Measurements from ENCODE around the gene FKBP14. TPM values are rescaled to one million over a fixed set of nuclear protein-coding genes. Genes with fewer than 3 reads are reported as not detected.

FKBP14 gene
- total RNA-seq, 1 experiment from 2014 or later: 30.5 TPM

GRCh38 chr7:29975561-29975960, 50.9 kb downstream of the FKBP14 start:
- CTCF ChIA-PET: no interaction called here
- Mint-ChIP-seq H3K4me1 (ENCODE audit: low read depth, unreplicated experiment) (peaks cover 20% of the 10 kb centered on the region), H3K4me3 (ENCODE audit: low read depth, unreplicated experiment) (no peak overlapping the region), H3K27ac (ENCODE audit: unreplicated experiment) (no peak overlapping the region), H3K27me3 (ENCODE audit: unreplicated experiment) (no peaks in the 10 kb centered on the region), H3K36me3 (ENCODE audit: insufficient read depth, unreplicated experiment) (peaks cover 5% of the 10 kb centered on the region), H3K9me3 (ENCODE audit: low read depth, unreplicated experiment) (no peaks in the 10 kb centered on the region)
- intact Hi-C loops (cut with micrococcal nuclease; ENCODE audit: unreplicated experiment): no loop called here
- TF ChIP-seq CTCF (IDR thresholded peaks at IDR 0.05; ENCODE audit: unreplicated experiment): no peak
- no peak for DNase-seq
- BruUV-seq (replicated peaks): no TSS peak

- Mint-ChIP-seq H3K36me3 (ENCODE audit: insufficient read depth, unreplicated experiment) (peaks cover 5% of the 10 kb centered on the region), H3K27ac (ENCODE audit: unreplicated experiment) (no peak overlapping the region), H3K9me3 (ENCODE audit: low read depth, unreplicated experiment) (no peaks in the 10 kb centered on the region), H3K4me3 (ENCODE audit: low read depth, unreplicated experiment) (no peak overlapping the region), H3K4me1 (ENCODE audit: low read depth, unreplicated experiment) (peaks cover 22% of the 10 kb centered on the region), H3K27me3 (ENCODE audit: unreplicated experiment) (no peaks in the 10 kb centered on the region)
- no peak for TF ChIP-seq CTCF (IDR thresholded peaks at IDR 0.05; ENCODE audit: unreplicated experiment)
- no peak for DNase-seq
- CTCF ChIA-PET: no interaction called here
- BruUV-seq (replicated peaks): no TSS peak
- intact Hi-C loops (cut with micrococcal nuclease; ENCODE audit: unreplicated experiment): no loop called here
Observed at GRCh38 chr7:29974286-29974685, 52.2 kb downstream of the FKBP14 start.

GRCh38 chr7:29972315-29972669, 54.2 kb downstream of the FKBP14 start:
- no peak overlapping the region for H3K27ac Mint-ChIP-seq (ENCODE audit: unreplicated experiment)
- no peak for DNase-seq
- H3K4me3 Mint-ChIP-seq (ENCODE audit: low read depth, unreplicated experiment): no peak overlapping the region
- CTCF ChIA-PET: interaction anchor here (1.0 to 1.5 kb wide), 4 partner anchors 31 to 102 kb away, joined by 3 to 4 read pairs (median 3); no protein-coding TSS in a partner anchor
- no TSS peak for BruUV-seq (replicated peaks)
- H3K27me3 Mint-ChIP-seq (ENCODE audit: unreplicated experiment): no peaks in the 10 kb centered on the region
- no peak for TF ChIP-seq CTCF (IDR thresholded peaks at IDR 0.05; ENCODE audit: unreplicated experiment)
- H3K9me3 Mint-ChIP-seq (ENCODE audit: low read depth, unreplicated experiment): no peaks in the 10 kb centered on the region
- peaks cover 22% of the 10 kb centered on the region for H3K4me1 Mint-ChIP-seq (ENCODE audit: low read depth, unreplicated experiment)
- intact Hi-C loops (cut with micrococcal nuclease; ENCODE audit: unreplicated experiment): no loop called here
- H3K36me3 Mint-ChIP-seq (ENCODE audit: insufficient read depth, unreplicated experiment): peaks cover 9% of the 10 kb centered on the region

GRCh38 chr7:29971566-29972314, 54.8 kb downstream of the FKBP14 start:
- no peak for TF ChIP-seq CTCF (IDR thresholded peaks at IDR 0.05; ENCODE audit: unreplicated experiment)
- Mint-ChIP-seq H3K27me3 (ENCODE audit: unreplicated experiment) (no peaks in the 10 kb centered on the region), H3K9me3 (ENCODE audit: low read depth, unreplicated experiment) (no peaks in the 10 kb centered on the region), H3K4me1 (ENCODE audit: low read depth, unreplicated experiment) (peaks cover 22% of the 10 kb centered on the region), H3K27ac (ENCODE audit: unreplicated experiment) (no peak overlapping the region), H3K4me3 (ENCODE audit: low read depth, unreplicated experiment) (no peak overlapping the region), H3K36me3 (ENCODE audit: insufficient read depth, unreplicated experiment) (peaks cover 10% of the 10 kb centered on the region)
- intact Hi-C loops (cut with micrococcal nuclease; ENCODE audit: unreplicated experiment): no loop called here
- no peak for DNase-seq
- BruUV-seq (replicated peaks): no TSS peak
- CTCF ChIA-PET: interaction anchor here (1.0 kb wide), 1 partner anchor 90 kb away, joined by 3 read pairs; no protein-coding TSS in a partner anchor
